ENCODE measurements around the gene CDH12.

The CDH12 gene

DNA sequence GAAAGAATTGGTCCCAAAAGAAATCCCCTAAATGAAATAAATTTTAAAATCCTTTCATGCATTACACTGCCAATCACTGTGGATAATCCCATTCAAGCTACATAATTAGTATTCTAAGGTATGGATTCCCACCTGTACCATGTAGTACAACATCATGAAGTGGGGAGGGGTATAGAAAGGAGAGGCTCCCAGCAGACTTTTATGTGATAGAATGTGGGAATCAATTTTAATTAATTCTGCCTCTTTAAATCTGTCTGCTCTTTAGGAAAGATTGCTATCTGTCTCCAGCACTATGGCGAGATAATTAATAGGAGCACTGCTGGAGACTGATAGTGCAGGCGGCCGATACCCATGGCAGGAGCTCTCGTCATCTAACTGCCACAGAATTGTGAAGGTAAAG lies 95.4 kb downstream of the CDH12 start:
- no peak for FAIRE-seq

DNA sequence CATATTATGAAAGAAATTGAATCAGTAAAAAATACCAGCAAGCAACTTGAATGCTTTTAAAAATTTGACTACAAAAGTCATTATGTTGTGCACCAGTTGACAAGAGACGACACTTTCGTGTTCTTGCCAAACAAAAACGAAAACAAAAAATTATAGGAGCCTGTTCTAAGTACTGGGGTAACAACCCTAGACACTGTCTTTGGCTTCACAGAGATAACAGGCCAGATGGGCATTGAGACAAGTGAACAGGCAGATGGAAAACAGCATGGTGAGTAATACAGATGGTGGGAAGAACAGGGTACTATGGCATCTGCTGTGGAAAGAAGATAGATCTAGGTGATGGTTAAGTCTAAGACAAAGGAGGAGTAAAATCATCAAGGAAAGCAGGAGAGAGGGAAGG lies 99.0 kb downstream of the CDH12 start:
- no peak for FAIRE-seq

GRCh38 chr5:22751536-22751935 lies 101.6 kb downstream of the CDH12 start:
- no peak for FAIRE-seq

GRCh38 chr5:22736443-22737003 lies 116.6 kb downstream of the CDH12 start:
- FAIRE-seq, result no peak

DNA sequence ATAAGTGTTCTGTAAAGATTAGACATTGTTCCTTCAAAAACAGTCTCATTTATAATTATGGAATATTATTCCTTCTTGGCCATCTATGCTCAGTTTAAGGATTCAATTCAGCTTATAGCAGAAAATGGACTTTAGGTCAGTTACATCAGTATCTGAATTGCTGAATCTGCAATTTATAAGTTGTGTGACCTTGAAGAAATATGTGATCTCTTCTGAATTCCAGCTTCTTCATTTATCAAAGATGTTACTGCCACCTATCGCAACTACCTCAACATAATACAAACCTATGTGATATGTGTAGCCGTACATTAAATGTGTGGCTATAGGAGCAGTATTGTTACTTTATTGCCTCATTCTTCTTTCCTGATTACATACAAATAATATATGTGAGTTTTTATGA lies 118.2 kb downstream of the CDH12 start:
- FAIRE-seq, result no peak

- no peak for FAIRE-seq
These were observed 124.5 kb downstream of the CDH12 start for GRCh38 chr5:22728610-22729009.

DNA sequence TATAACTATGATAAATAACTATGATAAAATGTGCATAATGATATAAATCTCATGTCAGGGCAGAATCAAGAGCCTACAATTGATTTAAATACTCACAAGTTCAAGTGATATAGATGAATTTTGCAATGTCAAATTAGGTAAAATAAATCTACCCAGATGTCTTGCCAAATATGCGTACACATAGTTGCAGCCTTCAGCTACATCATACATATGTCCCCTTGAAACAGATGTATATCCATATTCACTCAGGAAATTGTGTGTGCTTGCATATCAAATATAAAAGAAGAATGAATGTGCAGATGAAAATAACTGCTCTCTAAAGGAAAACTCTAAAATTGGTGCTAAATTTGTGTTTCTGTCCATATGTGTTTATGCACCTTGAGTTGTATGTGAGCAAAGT lies 130.7 kb downstream of the CDH12 start:
- no peak for FAIRE-seq

GRCh38 chr5:22722056-22722455 lies 131.1 kb downstream of the CDH12 start:
- FAIRE-seq, result no peak

- no peak for FAIRE-seq
These were observed 133.3 kb downstream of the CDH12 start for GRCh38 chr5:22719842-22720241.

GRCh38 chr5:22710660-22711059 lies 142.5 kb downstream of the CDH12 start:
- no peak for FAIRE-seq

GRCh38 chr5:22709743-22710142 lies 143.4 kb downstream of the CDH12 start:
- FAIRE-seq, result no peak

DNA sequence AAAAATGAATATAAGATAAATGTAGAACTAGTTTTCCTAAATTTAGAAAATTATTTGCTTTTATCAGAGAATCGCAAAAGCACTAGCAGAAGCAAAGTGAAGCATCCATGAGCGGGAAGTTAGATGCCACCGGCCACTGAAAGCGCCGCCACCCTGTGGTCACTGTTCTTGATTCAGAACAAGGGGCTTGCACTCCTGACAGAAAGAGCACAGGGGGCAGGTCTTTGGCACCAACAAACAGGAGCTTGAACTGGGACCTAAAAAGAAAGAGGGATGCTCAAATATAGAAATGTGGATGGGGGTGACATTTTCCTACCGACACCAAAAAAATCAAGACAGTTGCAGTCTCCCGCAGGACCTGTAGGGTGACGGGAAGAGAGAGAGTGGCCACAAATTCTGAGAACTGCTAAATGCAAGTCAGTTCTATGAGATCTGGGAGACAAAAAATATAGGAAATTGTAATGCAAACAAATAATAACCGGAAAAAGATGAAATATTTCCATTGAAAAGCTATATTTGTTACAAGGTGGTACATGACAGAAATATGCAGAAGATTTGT lies 144.3 kb downstream of the CDH12 start:
- no peak for FAIRE-seq

DNA sequence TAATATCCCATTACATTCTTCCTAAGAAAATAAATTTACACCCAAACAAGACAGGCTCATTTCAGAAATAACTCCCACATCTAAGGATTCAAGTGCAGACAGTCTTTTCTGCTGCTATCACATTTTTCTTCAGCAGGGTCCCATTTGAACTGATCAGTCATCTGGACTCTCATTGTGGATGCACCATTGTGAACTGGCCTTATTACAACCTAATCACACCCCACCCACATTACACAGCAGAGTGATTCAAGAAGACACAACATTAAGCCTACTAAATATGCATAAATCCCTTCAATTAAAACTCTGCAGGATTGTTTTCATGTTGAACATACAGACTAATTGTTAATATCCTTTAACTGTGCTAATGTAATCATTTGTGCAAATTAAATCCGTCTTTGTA lies 146.2 kb downstream of the CDH12 start:
- FAIRE-seq, result no peak

DNA sequence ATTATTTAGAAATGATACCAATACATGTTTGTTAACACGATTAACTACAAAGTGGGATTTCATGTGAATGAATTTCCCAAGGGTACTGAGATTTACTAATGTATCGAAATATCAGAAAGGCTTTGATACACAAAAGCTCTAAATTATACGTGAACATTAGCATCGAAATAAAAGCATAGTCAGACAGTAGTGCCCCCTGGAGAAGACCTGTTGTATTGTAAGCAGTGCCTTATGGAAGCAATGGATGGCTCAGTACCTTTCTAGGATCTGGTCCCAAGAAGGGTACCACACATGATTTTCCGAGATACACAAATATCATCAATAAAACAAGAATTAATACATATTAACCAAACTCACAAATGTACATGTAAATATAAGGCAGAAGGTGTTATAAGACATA lies 153.8 kb downstream of the CDH12 start:
- peak; percentile 24 for FAIRE-seq

DNA sequence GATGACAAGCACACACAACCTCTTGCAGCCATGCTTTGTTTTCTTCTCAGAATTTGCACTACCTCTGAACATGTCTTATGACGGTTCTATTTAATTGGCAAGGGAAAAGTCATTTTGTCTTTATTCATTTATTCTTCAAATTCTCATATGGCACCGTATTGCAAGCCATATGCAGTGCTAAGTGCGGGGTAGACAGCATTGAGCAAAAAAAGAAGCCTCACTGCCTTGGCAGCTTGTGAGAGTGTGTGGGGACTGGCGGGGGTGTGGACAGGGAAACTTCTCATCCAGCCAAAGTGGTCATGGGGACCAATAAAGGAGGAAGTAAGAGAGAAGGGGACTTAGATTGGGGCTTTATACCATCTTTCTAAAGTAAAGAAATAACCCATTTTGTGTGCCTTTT lies 160.0 kb downstream of the CDH12 start:
- FAIRE-seq, result no peak

DNA sequence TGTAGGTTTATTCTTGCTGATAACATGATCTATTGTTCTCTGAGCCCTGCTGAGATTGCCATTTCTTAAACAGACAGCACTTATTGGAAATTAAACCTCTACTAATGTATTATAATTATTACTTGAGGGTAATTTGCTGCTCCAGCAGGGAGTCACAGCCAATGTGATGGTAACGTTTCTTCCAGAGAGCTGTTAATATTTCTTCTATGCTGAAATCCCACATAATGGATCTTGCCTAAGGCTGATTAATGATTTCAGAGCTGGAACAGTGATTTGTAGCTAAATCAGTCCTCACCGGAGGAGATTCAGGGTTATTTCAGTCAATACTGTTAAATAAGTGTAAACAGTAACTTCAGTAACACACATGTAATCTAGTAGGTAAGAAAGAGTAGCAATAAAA lies 170.1 kb downstream of the CDH12 start:
- no peak for FAIRE-seq

DNA sequence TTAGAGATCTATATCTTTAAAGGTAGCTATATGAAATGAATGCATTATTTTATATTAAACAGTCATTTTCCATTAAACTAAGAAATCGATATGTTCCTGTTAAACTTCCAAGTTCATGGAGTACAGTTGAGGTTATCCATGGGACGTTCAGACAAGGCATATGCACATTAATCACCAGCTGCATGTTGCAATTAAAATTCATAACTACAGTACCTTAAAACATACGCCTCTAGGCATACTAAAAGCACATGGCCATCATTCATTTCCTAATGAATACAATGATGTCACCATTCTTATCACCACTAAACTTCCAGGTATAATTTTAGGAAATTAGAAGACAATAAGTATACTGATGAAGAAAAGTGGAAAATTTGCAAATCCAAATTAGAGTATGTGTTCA lies 174.3 kb downstream of the CDH12 start:
- no peak for FAIRE-seq

DNA sequence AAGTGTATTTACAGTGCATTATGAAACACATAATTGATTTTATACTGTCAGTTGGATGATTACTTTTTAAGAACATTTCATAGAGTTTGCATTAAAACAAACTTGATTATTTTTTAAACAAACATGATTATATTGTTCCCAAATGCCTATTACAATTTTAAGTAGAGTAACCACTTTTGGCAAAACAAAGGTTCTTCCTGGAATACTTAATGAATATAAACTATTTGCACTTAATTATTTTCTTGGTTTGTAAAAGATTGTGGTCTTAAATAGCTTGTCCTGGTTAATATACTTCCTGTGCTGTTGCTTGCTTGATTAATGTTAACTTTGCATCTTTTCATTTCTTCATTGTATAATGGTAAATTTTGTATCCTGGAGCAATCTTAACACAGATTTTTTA lies 180.0 kb downstream of the CDH12 start:
- FAIRE-seq, result no peak

GRCh38 chr5:22669345-22669744 lies 183.8 kb downstream of the CDH12 start:
- no peak for FAIRE-seq

- no peak for FAIRE-seq
These were observed 187.3 kb downstream of the CDH12 start for GRCh38 chr5:22665801-22666200.

- FAIRE-seq, result no peak
These were observed 190.0 kb downstream of the CDH12 start for GRCh38 chr5:22663134-22663533.

GRCh38 chr5:22662391-22662790 lies 190.8 kb downstream of the CDH12 start:
- no peak for FAIRE-seq

DNA sequence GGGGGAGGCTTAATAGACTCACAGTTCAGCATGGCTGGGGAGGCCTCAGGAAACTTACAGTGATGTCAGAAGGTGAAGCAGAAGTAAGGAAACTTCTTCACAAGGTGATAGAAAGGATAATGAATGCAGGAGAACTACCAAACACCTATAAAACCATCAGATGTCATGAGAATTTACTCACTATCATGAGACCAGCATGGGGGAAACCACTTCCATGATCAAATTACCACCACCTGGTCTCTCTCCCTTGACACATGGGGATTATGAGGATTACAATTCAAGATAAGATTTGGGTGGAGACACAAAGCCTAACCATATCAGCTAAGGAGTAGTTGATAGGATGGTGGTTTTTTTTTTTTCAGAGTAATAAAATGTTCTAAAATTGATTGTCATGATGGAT lies 201.8 kb downstream of the CDH12 start:
- FAIRE-seq, result no peak

GRCh38 chr5:22650511-22650910 lies 202.6 kb downstream of the CDH12 start:
- no peak for FAIRE-seq

DNA sequence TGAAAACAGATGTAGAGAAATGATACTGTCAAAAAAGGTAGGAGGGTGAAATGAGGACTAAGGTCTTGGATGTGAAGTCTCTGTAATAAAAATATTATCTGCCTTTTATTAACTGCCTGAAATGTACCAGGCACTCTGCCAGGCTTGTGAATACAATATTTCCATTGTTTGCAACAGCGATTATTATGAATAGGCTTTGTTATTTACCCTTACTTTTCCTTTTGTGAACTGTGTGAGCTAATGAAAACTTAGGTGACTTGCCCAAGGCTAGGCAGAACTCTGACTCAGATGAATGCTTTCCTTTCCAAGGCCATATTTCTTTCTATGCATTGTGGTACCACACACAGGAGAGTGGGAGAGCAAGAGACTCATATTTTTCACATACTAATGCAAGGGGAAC lies 204.1 kb downstream of the CDH12 start:
- FAIRE-seq, result no peak

- no peak for FAIRE-seq
These were observed 208.3 kb downstream of the CDH12 start for GRCh38 chr5:22644859-22645258.
